Stimulated activated naive CD8-positive, alpha-beta T cell treated with anti-CD3 and anti-CD28 coated beads, Interleukin-15, Interleukin-2, amounts not matched to agents 100 ng/mL and 50 ng/mL, for 24 hours (primary cell): Measurements from ENCODE around the gene CASKIN2.
"Not testable (repeated sequence)": the region's sequence is repeated elsewhere in the genome, so short reads cannot be mapped to it uniquely, and the experiment has no call there.

ENCODE experiments used
- H3K27ac Mint-ChIP-seq: one replicate; pipeline ENCODE4 v1.8.0; 2021; ENCODE audit warnings: mild to moderate bottlenecking, mixed read lengths
- H3K27me3 Mint-ChIP-seq: one replicate; pipeline ENCODE4 v1.8.0; 2021; ENCODE audit warnings: mixed read lengths
- H3K36me3 Mint-ChIP-seq: one replicate; pipeline ENCODE4 v1.8.0; 2021; ENCODE audit warnings: low read depth, mixed read lengths
- H3K4me1 Mint-ChIP-seq: one replicate; pipeline ENCODE4 v1.8.0; 2021; ENCODE audit warnings: low read depth, mixed read lengths
- H3K4me3 Mint-ChIP-seq: one replicate; pipeline ENCODE4 v1.8.0; 2021; ENCODE audit warnings: mild to moderate bottlenecking, mixed read lengths
- H3K9me3 Mint-ChIP-seq: one replicate; pipeline ENCODE4 v1.8.0; 2021; ENCODE audit warnings: mixed read lengths

The CASKIN2 gene

GRCh38 chr17:75468291-75468754 is 47.0 kb downstream of the CASKIN2 start:
- peaks cover 4% of the 10 kb centered on the region for H3K4me1 Mint-ChIP-seq
- no peaks in the 10 kb centered on the region for H3K9me3 Mint-ChIP-seq
- no peak overlapping the region for H3K4me3 Mint-ChIP-seq
- H3K27ac Mint-ChIP-seq, result no peak overlapping the region
- H3K27me3 Mint-ChIP-seq, result no peaks in the 10 kb centered on the region
- peaks cover 8% of the 10 kb centered on the region for H3K36me3 Mint-ChIP-seq

- H3K9me3 Mint-ChIP-seq, result no peaks in the 10 kb centered on the region
- no peak overlapping the region for H3K4me3 Mint-ChIP-seq
- no peaks in the 10 kb centered on the region for H3K36me3 Mint-ChIP-seq
- H3K27ac Mint-ChIP-seq, result no peak overlapping the region
- peaks cover 12% of the 10 kb centered on the region for H3K4me1 Mint-ChIP-seq
- H3K27me3 Mint-ChIP-seq, result no peaks in the 10 kb centered on the region
These were observed 50.3 kb downstream of the CASKIN2 start for GRCh38 chr17:75465039-75465438.

- Mint-ChIP-seq H3K36me3 (no peaks in the 10 kb centered on the region), H3K27me3 (no peaks in the 10 kb centered on the region), H3K4me1 (peaks cover 20% of the 10 kb centered on the region), H3K27ac (no peak overlapping the region), H3K9me3 (no peaks in the 10 kb centered on the region), H3K4me3 (no peak overlapping the region)
These were observed 51.7 kb downstream of the CASKIN2 start for GRCh38 chr17:75463603-75464002.

GRCh38 chr17:75460295-75460694 is 55.0 kb downstream of the CASKIN2 start:
- Mint-ChIP-seq H3K27me3 (no peaks in the 10 kb centered on the region), H3K4me1 (peaks cover 35% of the 10 kb centered on the region), H3K36me3 (no peaks in the 10 kb centered on the region), H3K9me3 (no peaks in the 10 kb centered on the region), H3K4me3 (no peak overlapping the region), H3K27ac (no peak overlapping the region)

GRCh38 chr17:75459590-75460267 is 55.6 kb downstream of the CASKIN2 start:
- no peaks in the 10 kb centered on the region for H3K27me3 Mint-ChIP-seq
- no peak overlapping the region for H3K4me3 Mint-ChIP-seq
- peaks cover 36% of the 10 kb centered on the region for H3K4me1 Mint-ChIP-seq
- no peak overlapping the region for H3K27ac Mint-ChIP-seq
- no peaks in the 10 kb centered on the region for H3K36me3 Mint-ChIP-seq
- H3K9me3 Mint-ChIP-seq, result no peaks in the 10 kb centered on the region

- Mint-ChIP-seq H3K27ac (no peak overlapping the region), H3K4me1 (peaks cover 38% of the 10 kb centered on the region), H3K9me3 (no peaks in the 10 kb centered on the region), H3K36me3 (no peaks in the 10 kb centered on the region), H3K27me3 (no peaks in the 10 kb centered on the region), H3K4me3 (no peak overlapping the region)
These were observed 56.1 kb downstream of the CASKIN2 start for GRCh38 chr17:75459246-75459589.

- no peaks in the 10 kb centered on the region for H3K27me3 Mint-ChIP-seq
- no peaks in the 10 kb centered on the region for H3K9me3 Mint-ChIP-seq
- H3K27ac Mint-ChIP-seq, result peak overlapping the region; percentile 91
- peak overlapping the region; percentile 93 for H3K4me3 Mint-ChIP-seq
- H3K4me1 Mint-ChIP-seq, result peaks cover 36% of the 10 kb centered on the region
- H3K36me3 Mint-ChIP-seq, result no peaks in the 10 kb centered on the region
These were observed 58.2 kb downstream of the CASKIN2 start for GRCh38 chr17:75457047-75457654.

- no peaks in the 10 kb centered on the region for H3K9me3 Mint-ChIP-seq
- H3K36me3 Mint-ChIP-seq, result no peaks in the 10 kb centered on the region
- peak within 1 kb of the TSS; percentile 91 for H3K27ac Mint-ChIP-seq
- peak within 1 kb of the TSS; percentile 93 for H3K4me3 Mint-ChIP-seq
- H3K27me3 Mint-ChIP-seq, result no peaks in the 10 kb centered on the region
- H3K4me1 Mint-ChIP-seq, result peaks cover 36% of the 10 kb centered on the region
These were observed 58.8 kb downstream of the CASKIN2 start, which contains the start of gene TMEM94 for GRCh38 chr17:75456417-75457046. Gene TMEM94, plus strand, starts transcription at chr17:75456635. Its CDS starts 15,271 bp downstream, at chr17:75471906.

- H3K27ac Mint-ChIP-seq, result peak overlapping the region; percentile 91
- no peaks in the 10 kb centered on the region for H3K36me3 Mint-ChIP-seq
- H3K4me1 Mint-ChIP-seq, result peaks cover 36% of the 10 kb centered on the region
- H3K4me3 Mint-ChIP-seq, result peak overlapping the region; percentile 93
- no peaks in the 10 kb centered on the region for H3K27me3 Mint-ChIP-seq
- no peaks in the 10 kb centered on the region for H3K9me3 Mint-ChIP-seq
These were observed 59.3 kb downstream of the CASKIN2 start for GRCh38 chr17:75456039-75456416.

GRCh38 chr17:75454672-75455071 is 60.7 kb downstream of the CASKIN2 start:
- not testable (repeated sequence) for H3K36me3 Mint-ChIP-seq, H3K27ac Mint-ChIP-seq, H3K27me3 Mint-ChIP-seq, H3K4me3 Mint-ChIP-seq, H3K9me3 Mint-ChIP-seq
- H3K4me1 Mint-ChIP-seq, result peaks cover 28% of the 10 kb centered on the region

- Mint-ChIP-seq H3K4me1 (peaks cover 25% of the 10 kb centered on the region), H3K36me3 (no peaks in the 10 kb centered on the region), H3K9me3 (no peaks in the 10 kb centered on the region), H3K27ac (no peak overlapping the region), H3K4me3 (no peak overlapping the region), H3K27me3 (no peaks in the 10 kb centered on the region)
These were observed 61.1 kb downstream of the CASKIN2 start for GRCh38 chr17:75454193-75454592.

GRCh38 chr17:75450270-75450669 is 65.1 kb downstream of the CASKIN2 start:
- Mint-ChIP-seq H3K4me1 (peaks cover 6% of the 10 kb centered on the region), H3K27me3 (no peaks in the 10 kb centered on the region), H3K27ac (no peak overlapping the region), H3K9me3 (no peaks in the 10 kb centered on the region), H3K4me3 (no peak overlapping the region), H3K36me3 (no peaks in the 10 kb centered on the region)
